HG02938 (cell line): ENCODE results near the gene CDC42SE2.
"Not testable (repeated sequence)": the region's sequence is repeated elsewhere in the genome, so short reads cannot be mapped to it uniquely, and the experiment has no call there.

Source experiments
- ATAC-seq: cut with Tn5 transposase; IDR thresholded peaks from one replicate; pipeline ENCODE4 v1.9.1; 2021; ENCODE audit warnings: mild to moderate bottlenecking, moderate library complexity; ENCODE audit not compliant: unreplicated experiment

Gene CDC42SE2

DNA sequence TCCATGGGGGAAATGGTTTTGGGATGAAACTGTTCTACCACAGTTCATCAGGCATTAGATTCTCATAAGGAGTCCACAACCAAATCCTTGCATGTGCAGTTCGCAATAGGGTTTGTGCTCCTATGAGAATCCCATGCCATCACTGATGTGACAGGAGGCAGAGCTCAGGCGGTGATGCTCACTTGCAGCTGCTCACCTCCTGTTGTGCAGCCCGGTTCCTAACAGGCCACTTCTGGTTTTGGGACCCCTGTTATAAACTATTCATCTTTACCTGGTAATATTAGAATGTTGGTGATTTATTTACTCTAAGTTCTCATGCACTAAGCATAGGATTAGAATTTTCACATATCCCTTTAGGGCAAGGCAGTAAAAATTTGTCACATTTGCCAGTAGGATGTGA, 122.3 kb downstream of the CDC42SE2 start:
- no peak for ATAC-seq

DNA sequence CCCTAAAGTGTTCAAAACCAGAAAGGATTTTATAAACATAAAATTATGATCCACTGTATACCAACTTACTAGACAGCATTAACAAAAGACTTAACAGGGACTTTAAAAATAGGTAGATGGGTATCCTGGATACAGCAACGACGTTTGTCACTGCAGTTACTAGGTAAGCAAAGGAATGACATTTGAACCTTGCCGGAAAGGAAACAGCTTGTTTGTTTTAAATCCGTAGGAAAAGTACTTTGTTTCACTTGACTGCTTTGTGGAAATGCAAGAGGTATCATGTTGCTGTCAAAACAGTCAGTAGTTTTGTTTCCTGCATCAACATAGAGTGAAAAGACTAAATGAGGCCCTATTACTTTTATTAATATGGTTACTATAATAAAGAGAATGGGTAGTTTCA, 122.9 kb downstream of the CDC42SE2 start:
- ATAC-seq: no peak

DNA sequence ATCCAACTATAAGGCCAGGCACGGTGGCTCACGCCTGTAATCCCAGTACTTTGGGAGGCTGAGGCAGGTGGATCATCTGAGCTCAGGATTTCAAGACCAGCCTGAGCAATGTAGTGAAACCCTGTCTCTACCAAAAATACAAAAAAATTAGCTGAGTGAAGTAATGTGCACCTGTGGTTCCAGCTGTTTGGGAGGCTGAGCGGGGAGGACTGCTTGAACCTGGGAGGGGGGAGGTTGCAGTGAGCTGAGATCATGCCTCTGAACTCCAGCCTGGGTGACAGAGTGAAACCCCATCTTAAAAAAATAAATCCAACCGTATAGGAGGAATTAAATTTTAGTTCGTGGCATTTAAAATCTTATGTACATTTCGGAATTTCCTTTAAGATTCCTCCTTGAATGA, 123.4 kb downstream of the CDC42SE2 start:
- no peak for ATAC-seq

- no peak for ATAC-seq
These were observed 125.4 kb downstream of the CDC42SE2 start for GRCh38 chr5:131389096-131389868.

- no peak for ATAC-seq
These were observed 126.0 kb downstream of the CDC42SE2 start for GRCh38 chr5:131389869-131390265.

- ATAC-seq: no peak
These were observed 128.7 kb downstream of the CDC42SE2 start for GRCh38 chr5:131392466-131393095.

- no peak for ATAC-seq
These were observed 129.7 kb downstream of the CDC42SE2 start for GRCh38 chr5:131393498-131393968.

DNA sequence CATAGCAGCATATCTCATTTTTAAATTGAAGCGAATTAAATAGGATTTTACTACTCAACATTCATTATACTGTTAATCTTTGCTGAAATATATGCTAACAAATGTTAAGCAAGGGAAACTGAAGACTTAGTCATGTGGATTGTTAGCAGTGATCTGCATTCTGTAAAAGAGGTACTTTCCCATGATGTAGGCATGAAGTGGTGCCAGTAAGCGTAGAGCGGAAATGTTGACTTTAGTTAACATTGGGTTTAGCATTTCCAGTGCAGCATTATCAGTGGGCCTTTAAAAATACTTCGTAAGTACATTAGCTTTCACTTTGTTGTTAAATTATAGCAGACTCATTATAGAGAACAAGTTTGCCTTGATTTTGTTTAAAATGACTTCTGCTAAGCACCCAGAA, 130.3 kb downstream of the CDC42SE2 start:
- ATAC-seq: peak; percentile 61

GRCh38 chr5:131396015-131396414, 132.2 kb downstream of the CDC42SE2 start:
- peak; percentile 90 for ATAC-seq

DNA sequence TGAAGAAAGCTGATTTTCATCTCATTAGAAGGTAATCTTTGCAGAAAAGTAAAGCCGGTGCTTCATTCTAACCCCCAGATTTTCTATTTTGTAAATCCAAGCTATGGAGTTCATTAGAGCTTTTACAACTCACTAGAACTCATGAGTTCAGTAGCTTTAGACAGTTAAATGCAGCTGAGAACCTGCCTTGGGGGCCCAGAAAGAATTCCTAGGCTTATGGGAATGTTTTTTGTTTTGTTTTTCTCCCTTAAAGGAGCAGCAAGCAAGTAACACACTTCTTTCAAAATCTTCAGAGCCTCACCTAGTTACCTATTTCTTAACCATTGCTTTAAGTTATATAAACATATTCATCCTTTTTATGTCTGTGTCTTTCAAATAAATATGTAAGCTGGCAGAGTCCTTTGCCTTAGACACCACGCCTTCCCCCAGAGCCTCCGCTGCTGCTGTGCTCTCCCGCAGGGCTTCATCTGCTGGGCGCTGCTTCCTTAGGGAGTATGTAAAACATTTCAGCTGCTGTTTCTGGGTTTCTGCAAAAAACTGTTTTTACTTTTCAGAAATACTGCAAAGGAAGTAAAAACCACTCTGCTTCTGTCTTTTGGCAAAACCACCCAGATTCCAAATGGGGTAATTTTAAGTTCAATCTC, 132.9 kb downstream of the CDC42SE2 start:
- no peak for ATAC-seq

- ATAC-seq: not testable (repeated sequence)
These were observed 135.2 kb downstream of the CDC42SE2 start for GRCh38 chr5:131399007-131399406.

DNA sequence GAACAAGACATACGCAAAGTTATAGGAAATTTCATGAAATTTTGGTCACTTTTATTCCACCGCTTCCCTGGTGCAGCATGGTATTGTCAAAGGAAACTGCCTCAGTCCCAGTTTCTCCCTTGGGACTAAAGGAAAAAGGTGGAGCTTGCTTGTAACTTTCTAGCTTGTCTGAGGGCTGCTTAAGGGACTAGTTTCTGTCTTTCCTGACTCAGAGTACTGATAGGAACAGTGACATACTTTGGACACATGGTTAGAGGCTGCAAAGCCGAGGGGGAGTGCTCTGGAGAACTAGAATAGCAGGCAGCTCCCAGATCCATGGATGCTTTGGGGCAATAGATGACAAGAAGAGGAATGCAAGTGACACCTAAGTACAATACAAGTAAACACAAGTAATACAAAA, 136.7 kb downstream of the CDC42SE2 start:
- ATAC-seq: no peak

DNA sequence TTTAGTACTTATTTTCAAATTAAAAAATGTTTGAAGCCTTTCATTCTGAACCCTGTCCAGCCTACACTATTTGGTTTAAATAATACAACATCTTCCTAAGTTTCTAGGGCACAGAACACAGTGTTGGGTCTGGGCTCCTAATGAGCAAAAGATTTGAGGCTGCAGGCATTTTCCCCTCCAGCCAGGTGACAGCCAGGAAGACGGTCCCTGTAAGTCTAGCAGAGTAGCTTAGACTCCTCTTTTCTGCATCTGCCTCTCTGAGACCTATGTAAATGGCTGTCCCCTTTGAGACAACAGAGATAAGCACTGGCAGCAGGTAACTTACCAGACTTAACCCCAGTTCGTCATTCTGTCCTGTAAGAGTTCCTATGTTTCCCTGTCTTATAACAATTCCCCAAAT, 141.8 kb downstream of the CDC42SE2 start:
- ATAC-seq: no peak

DNA sequence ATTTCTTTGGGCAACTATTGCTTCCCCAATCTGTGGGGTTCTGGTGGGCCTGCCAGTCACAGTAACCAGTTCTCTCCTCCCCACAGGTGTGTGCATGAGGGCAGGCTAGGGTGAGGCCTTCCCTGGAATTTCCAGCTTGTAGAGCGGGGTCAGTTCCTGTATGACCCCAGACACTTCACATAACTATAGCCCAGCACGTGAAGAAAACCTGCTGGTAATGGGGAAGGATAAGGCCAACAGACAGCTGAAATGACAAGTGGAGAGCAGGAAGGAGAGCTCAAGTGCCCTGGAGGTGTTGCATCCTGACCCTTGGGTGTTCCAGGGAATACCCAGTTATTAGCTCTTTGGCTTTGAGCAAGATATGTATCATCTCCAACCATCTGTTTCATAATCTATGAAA, 142.2 kb downstream of the CDC42SE2 start:
- no peak for ATAC-seq

DNA sequence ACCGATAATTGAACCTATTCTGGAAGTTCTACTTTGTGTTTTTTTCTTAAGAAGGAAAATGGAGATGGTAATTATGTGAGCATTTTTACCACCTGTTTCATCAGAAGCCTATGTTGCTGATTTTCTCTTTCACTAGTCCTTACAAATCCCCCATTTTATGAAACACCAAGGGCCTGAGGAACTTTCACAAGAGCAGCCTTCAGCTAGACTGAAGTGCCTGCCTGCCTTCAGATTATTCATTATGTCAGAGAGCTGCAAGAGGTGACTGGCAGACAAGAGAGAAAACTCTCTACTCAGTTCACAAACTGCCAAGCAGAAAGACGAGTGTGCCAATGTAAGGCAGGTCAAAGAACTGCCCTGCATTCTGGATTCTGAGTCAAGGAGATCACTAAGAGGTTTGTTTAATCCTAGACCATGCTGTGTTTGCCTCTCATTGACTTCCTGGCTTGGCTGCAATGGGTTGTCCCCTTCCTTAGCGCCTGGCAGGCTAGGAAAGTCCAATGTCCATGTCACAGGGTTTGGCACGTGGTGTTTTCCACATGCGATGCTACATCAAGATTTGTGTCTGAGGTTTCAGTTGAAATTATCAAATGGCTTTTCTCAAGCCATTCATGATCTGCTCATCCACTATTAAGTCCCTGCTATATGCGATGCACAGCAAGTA, 143.3 kb downstream of the CDC42SE2 start:
- no peak for ATAC-seq

DNA sequence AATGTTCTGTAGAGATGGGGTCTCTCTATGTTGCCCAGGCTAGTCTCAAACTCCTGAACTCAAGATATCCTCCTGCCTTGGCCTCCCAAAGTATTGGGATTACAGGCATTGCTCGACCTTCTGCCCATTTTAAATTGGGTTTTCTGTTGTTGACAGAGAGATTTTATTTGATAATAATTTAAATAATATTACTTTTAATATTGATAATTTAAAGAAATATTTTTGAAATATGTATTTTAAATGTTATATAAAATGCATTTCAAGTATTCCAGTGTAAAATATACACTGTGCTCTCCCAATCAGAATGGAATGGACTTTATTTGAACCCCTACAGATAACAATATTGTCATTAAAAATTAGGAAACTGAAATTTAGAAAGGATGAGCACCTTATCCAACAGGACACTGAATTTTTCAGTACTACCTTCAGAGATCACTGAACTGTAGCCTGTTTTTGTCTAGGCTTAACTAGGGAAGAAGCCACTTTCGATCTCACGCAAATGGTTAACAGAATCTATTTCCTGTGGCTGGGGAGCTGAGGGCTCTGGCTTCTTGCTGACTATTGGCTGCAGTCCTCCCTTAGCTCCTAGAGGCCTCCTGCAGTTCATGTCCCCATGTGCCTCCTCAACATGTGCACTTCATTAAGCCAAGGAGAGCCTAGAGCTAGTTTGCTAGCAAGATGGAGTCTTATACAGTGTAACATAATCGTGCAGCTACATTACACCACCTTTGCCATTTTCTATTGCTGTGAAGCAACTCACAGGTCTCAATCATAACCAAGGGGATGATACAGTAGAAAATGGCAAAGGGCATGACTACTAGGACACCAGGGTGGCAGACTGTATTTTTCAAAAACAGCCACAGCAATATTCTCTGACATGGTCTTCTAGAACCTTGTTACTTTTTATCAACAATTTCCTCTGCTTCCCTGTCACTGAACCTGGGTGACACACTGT, 150.0 kb downstream of the CDC42SE2 start:
- peak; percentile 65 for ATAC-seq

DNA sequence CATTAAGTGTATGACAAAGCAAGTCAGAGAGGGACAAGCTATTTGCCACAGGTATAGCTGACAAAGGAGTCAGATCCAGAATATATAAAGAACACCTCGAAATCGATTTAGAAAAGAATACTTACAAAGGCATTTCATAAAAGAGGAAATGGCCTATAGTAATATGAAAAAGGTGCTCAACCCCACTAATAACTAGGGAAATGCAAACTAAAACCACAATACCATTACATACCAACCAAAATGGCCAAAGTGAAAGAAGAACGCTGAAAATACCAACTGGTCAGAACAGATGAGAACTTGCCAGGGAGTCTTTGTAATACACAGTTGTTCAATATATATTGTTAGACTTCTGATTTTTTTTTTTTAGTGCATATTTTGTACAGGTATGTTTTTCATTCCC, 152.9 kb downstream of the CDC42SE2 start:
- ATAC-seq: peak; percentile 76

DNA sequence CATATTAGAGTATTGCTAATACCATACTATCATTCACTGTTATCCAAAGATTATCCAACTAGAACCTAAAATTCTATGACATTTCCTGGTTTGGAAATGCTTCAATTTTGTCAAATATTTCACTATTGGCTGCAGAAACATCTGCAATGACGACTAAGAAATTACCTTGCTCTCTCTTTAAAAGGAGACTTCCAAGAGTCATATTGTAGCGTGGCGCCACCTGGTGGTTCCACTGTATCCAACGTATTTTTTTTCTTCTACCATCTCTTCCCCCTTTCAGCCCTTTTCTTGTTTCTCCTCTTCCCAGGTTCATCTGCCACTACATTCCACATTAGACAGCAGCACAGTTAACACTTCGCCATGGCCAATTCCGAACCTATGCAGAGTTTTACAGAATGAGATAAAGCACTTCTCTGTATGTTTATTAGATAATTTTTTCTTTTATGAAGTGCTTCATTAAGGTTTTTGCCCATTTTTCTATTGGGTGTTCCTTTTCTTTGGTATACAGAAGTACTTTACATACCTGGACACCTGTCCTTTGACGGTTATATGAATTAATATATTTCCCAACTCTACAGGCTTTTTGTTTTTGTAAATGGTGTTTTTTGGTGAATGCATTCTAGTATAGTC, 153.5 kb downstream of the CDC42SE2 start:
- peak; percentile 37 for ATAC-seq

DNA sequence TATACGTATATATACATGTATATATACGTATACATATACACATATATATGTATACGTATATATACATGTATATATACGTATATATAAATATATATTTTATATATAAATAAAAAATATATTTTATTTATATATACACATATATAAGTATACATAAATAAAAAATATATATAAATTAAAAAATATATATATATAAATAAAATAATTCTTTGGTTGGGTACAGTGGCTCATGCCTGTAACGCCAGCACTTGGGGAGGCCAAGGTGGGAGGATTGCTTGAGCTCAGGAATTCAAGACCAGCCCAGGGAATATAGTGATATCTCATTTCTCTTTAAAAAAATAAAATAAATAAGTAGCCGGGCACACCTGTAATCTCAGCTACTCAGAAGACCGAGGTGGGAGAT, 155.0 kb downstream of the CDC42SE2 start:
- no peak for ATAC-seq

DNA sequence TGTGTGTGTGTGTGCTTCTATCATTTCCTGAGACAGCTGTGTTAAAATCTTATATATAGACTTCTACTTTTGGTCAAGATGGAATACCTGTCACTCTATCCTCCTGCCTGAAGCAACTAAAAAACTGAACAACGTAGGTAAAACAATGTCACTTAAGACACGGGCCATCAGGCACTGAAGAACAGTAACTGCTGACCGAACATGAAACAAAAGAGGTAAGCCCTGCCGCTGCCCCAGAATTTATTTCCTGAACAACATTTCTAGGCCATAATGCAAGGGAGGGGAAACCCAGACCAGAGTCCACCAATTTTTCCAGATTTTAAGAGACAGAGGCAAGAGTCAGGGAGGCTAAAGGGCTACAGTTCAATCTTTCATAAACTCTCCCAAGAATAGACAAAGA, 156.0 kb downstream of the CDC42SE2 start:
- no peak for ATAC-seq
